Measurements from ENCODE around the gene ARSJ.
"Not testable (repeated sequence)": the region's sequence is repeated elsewhere in the genome, so short reads cannot be mapped to it uniquely, and the experiment has no call there.

Gene ARSJ

DNA sequence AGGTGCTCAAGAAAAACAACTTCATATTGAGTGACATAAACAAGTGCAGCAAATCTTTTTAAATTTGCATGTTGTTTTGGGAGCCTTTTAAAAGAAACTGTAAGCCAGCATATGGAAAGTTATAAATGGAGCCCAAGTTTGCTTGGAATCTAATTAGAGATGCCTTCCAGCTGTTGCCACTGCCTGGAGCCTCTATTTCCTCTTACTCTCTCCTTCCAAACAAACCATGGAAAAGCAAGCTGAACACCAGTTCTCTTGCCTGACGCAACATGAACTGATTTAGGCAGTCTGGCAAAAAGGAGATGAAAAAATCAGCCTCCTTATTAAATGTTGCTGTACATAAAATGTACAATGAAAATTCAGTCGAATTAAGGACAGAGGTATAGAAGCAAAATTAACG lies 21.5 kb downstream of the ARSJ start:
- no peak for DNase-seq (ENCODE audit: low spot score)

DNA sequence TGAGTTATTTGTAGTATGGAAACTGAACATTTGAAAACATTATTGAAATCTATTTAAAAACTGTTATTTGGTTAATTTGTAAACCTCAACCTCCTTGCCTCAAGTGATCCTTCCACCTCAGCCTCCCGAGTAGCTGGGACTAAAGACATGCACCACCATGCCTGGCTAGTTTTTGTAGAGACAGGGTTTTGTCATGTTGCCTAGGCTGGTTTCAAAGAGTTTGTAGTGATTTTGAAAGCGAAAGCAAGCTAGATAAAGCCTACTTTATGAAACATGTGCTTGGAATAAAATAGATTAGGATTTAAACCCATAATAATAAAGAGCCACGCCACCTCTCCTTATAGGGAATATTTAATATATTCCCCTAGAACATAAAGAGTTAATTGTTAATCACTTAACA lies 23.5 kb downstream of the ARSJ start:
- DNase-seq (ENCODE audit: low spot score) = no peak

DNA sequence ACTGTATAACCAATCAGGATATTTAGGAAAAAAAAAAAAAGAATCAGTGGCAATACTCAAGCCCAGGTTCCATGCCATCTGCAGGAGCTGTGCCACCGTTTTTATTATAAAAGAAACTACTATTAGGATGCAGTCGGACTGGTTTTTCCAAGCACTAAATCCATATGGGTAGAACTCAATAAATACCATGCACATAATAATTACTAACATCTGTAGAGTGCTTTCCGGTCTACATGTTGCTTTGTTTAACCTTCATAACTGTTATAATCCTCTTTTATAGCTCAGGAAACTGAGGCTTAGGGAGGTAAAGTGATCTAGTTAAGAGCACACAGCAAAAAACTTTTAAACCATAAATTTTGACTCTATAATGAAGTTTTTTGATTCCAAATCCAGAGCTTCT lies 24.0 kb downstream of the ARSJ start:
- no peak for DNase-seq (ENCODE audit: low spot score)

DNA sequence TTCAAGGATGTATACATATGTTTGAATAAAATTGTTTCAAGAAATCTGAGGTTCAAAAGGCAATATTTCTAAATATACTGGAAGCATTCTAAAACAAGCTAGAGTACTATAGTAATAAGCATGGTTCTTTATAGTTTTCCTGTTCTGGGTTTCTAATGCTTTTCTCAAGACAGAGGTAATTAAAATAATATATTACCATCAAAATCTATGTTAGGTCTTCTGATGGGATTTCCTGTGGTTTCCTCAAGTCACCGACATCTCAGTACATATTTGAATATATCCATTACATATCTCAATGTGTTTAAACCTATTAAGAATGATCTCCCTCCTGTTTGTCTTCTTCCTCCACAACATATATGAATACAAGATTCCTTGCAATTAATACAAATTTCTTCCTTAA lies 25.6 kb downstream of the ARSJ start:
- no peak for DNase-seq (ENCODE audit: low spot score)

DNA sequence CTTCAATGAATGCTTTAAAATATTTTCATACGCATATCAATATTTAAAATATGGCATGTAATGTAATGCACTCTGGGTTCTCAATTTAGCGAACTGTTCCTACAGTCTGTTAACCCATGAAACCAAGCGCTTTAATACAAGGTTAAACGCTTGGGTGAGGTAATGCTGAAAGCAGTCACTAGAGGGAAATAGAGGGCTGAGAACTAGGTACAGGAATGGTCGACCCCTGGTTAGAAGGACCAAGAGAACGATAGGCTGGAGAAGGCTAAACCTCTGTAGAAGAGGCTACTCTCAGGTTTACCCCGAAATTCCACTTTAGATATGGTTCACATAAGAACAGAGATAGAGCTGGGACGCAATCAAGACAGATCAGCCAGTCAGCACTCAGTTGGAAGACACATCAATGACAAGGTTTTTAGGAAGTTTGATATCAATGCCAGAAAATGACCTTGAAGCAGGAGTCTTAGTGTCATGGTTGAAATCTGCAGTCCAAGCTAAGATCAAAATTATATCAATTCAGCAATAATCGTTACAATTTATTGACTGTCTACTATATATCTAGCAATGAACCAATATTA lies 26.9 kb downstream of the ARSJ start:
- DNase-seq (ENCODE audit: low spot score) = peak; percentile 55

DNA sequence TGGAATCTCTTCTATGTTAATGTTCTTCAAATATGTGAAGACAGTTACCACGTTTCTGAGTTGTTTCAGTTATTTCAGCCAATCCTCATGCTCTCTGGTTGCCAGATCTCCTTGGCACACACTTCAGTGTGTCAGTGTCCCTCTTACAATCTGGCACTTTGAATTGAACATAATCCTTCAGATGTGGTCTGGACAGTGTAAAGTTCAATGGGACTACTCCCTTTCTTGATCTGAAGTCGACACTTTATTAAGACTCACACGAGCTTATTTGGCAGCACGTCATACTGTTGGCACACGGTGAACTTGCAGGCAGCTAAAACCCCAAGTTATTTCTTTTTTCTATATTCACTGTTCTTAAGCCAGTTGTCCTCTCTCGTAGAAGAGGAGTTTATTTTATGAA lies 28.2 kb downstream of the ARSJ start:
- no peak for DNase-seq (ENCODE audit: low spot score)

DNA sequence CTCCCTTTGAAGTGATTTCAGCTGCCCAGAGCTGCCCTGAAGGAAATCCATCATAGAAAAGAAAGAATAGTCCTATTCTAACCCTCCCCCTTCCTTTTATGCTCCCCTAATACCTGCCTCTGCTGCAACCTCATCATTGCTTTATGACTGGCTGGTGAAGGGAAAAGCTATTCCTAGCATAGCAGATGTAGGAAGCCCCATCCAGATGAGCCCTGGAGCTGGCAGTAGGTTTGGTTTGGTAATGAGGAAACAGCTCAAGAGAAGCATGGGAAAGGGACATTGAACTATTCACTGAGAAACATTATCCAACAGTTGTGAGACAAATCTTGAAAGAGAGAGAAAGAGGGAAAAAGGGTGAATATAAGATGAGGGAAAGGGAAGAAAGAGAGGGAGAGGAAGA lies 29.2 kb downstream of the ARSJ start:
- DNase-seq (ENCODE audit: low spot score) = no peak

DNA sequence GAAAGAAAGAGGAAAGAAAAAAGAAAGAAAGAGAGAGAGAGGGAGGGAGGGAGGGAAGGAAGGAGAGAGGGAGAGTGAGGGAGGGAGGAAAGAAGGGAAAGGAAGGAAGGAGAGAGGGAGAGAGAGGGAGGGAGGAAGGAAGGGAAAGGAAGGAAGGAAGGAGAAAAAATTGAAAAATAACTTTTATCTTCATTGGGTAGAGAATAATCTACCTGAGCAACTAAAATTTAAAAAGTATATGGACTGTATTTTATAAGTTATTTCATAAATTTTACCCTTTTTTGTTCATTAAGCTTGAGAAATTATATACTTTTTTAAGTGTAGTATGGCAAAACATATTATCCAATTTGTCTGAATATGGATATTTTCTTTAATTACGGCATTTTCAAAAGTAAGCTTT lies 32.0 kb downstream of the ARSJ start:
- no peak for DNase-seq (ENCODE audit: low spot score)

DNA sequence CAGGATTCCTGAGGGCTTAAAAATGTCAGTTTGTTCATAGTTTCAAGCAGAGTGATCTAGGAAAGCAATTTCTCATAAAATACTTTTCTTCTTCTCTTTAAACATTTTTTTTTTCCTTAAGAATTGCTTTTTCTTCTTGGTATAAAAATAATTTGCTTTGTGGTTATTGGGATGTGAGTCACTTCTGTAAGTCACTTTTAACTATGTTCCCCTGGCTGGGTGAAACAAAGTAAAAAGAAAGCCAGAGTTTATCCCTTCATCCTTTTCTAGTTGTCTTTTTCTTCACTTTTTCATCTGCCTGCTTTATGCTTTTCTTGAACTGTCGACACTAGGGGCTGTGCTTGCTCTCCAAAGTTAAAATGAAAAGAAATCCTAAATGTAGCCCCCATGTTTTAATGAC lies 33.5 kb downstream of the ARSJ start:
- DNase-seq (ENCODE audit: low spot score) = no peak

DNA sequence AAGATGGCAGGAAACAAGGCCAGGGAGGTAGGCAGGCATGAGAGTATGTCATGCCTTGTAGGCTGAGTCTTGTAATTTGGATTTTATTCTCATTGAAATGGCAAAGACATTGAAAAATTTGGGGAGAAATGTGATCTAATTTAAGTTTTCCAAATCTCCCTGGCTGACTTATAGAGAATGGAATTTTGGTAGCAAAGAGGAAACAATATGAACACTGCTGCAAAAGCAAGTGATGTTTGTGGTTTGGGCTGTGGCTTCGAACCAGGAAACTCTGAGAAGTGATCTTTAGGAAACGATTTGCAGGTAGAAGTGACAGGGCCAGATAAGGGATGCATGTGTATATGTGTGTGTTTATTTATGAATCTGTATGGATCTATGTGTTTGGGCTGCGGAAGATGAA lies 35.6 kb downstream of the ARSJ start:
- no peak for DNase-seq (ENCODE audit: low spot score)

DNA sequence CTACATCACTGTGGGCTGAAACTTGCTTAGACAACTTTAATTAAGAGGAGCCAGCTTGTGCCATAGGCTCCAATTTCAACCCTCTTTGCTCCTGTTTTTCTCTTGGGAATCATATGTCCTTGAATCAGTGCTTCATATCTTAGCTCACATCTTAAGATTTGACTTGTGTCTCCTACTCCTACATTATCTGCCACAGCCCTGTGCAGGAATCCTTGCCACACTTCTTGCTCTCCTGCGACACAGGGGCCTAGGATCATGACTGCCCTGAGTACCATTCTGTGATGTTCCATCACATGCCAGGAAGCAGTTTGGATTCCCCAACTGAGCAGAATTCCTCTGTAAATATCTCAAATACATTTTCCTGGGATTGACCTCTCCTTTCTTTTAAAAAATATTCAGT lies 36.4 kb downstream of the ARSJ start:
- no peak for DNase-seq (ENCODE audit: low spot score)

DNA sequence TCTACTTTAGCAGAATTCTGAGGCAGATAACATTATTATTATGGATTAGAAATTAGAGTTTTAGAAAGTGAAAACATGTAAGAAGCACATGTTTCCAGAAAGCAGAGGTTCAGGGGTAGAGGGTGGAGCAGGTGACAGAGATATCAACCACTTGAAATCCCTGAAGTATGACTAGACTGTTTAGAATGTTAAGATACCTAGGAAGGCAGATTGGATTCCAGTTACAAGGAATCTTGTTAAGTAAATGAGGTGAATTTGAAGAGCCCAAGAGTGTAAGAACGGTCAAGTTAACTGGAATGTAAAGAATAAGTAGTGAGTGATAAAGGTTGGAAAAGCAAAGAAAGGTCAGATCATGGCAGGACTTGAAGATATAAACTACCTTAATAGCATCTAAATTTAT lies 37.6 kb downstream of the ARSJ start:
- no peak for DNase-seq (ENCODE audit: low spot score)

DNA sequence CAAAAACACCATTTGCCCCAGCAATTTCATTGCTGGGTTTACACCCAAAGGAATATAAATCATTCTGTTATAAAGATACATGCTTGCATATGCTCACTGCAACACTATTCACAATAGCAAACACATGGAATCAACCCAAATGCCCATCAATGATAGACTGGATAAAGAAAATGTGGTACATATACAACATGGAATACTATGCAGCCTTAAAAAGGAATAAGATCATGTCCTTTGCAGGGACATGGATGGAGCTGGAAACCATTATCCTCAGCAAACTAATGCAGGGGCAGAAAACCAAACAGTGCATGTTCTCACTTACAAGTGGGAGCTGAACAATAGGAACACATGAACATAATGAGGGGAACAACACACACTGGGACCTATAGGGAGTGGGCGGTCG lies 39.3 kb downstream of the ARSJ start:
- not testable (repeated sequence) for DNase-seq (ENCODE audit: low spot score)

DNA sequence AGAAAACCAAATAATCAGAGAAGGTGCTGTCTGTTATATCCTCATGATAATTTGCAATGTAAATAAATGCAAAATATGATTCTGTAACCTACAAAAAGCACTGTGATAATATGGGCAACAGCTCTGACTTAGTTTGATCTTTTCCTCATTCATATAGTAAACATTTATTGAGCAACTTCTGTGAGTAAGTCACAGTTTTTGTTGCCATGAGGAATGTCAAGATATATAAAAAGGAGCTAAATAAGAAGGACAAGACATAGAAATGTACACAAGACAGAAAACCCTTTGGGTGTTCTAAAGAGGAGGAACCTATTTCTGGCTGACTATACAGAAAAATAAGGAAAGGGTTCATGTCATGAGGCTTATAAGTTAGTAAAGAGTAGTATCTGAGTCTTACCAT lies 44.3 kb downstream of the ARSJ start:
- DNase-seq (ENCODE audit: low spot score) = no peak

DNA sequence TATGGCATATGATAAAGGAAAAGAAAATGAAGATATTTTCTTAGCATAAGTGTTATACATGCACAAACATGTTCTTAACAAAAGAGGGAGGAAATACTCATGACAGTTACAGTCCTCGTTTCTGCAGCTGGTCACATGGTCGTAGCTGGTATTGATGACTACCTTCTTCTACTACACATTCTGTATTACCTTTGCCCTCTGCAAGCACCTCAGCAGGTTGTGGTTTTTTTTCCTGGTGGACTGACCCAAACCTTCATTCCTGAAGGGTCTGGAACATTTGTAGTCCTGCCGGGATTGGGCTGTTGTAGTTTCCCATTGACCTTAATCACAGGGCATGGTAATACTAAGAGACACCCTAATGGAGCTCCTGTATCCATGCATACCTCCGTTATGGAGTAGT lies 54.7 kb downstream of the ARSJ start:
- DNase-seq (ENCODE audit: low spot score) = not testable (repeated sequence)

DNA sequence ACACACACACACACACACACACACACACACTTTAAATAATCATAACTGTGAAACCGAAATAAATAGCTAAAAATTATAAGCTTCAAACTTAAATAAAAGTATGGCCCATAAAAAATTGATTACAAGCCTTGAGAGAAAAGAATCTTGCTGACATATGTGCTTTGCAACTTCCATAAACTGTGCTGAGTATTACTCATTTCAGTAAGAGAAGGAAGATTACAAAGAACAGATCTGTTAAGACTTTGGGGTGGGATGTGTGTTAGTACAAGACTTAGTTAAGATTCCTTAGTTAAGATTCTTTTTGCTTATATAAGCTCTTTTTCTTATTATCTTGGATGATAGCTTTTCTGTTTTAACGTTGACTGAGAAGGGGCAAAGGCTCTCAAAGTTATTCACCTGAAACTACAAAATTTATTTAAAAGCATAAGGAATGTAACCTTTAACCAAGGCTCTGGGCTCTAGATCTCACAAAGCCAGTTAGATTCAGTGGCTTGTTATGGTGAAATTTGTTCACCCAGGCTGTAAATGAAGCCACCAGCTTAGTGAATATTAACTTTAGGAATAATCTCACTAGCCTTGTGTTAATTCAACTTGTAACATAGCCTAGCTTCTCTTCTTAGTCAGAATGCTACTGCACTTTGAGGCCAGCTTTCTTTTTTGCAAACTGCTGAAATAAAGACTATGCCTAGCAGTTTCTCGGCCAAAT lies 58.2 kb downstream of the ARSJ start:
- no peak for DNase-seq (ENCODE audit: low spot score)

DNA sequence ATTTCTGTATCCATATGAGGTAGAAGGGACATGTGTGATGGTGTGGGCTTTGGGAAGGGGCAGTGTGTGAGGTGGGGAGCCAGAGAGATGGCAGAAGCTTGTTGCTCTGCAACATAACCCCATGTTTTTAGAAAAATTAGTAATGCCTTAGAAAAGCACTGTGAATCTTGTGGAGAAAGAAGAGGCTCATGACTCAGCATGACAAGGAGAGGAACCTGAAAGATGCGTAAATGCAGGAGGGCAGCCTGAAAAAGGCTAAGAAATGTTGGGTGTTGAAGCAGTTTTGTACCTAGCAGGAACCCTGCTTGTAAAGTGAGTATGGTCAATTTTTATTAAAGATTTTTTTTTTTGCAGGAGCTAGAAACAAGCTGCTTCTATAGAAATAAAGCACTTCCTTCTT lies 59.8 kb downstream of the ARSJ start:
- DNase-seq (ENCODE audit: low spot score) = no peak

DNA sequence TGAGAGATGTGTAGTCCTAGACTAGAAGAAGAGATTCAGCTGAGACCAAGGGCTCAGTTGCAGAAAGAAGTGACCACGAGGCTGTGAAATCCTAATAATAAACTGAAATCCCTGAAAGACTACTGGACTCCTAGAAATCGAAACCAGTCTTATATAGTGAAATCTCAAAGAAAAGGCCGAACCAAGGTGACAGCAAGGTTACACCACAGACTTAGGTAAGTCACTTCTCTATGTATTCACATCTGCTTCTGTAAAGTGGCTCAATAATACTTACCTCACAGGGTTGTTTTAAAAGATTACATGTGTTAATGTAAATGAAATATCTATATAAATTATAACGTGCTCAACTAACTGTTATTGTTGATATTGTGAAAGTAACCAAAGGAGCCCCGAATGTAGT lies 60.3 kb downstream of the ARSJ start:
- no peak for DNase-seq (ENCODE audit: low spot score)

DNA sequence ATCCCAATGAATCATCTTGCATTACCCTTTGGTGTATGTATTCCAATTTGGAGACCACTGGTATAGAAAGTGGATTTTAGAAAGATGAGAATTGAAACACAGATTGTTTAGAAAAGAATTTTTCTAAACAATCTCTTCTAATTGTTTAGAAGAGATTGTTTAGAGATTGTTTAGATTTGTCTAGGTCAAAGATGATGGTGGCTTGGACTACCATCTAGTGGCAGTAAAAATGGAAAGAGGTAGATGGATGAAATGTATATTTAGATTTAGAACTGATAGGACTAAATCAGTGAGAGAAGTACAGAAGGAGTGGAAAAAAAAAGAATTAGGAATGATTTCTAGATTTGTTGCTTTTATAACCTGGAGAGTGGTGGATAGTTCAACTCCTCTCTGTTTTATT lies 70.6 kb downstream of the ARSJ start:
- DNase-seq (ENCODE audit: low spot score) = no peak

DNA sequence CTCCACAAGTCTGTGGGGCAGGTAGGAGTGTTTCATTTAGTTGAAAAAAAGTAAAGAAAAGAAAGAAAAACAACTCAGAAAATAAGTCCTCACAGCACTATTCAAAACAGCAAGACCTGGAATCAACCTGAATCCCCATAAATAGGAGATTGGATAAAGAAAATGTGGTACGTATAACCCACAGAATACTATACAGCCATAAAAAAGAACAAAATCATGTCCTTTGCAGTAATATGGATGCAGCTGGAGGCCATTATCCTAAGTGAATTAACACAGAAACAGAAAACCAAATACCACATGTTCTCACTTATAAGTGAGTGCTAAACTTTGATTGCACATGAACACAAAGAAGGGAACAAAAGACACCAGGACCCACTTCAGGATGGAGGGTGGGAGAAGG lies 71.9 kb downstream of the ARSJ start:
- no peak for DNase-seq (ENCODE audit: low spot score)

DNA sequence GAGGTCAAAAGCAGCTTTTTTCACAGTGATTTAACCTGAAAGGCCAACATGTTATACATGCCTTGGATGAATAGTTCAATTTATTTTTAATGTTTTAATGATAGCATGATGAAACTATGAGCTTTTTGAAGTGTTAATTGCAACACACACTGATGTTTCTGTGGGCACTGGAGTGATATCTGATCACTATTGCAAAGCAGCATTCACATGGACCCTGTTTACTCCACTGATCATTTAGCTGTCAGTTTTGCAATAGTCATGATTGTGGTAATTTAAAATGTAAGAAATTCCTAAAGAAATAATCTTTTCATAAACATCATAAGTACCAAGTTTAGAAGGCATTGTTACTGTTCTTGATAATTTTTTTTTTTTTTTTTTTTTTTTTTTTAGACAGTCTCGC lies 74.1 kb downstream of the ARSJ start:
- no peak for DNase-seq (ENCODE audit: low spot score)

DNA sequence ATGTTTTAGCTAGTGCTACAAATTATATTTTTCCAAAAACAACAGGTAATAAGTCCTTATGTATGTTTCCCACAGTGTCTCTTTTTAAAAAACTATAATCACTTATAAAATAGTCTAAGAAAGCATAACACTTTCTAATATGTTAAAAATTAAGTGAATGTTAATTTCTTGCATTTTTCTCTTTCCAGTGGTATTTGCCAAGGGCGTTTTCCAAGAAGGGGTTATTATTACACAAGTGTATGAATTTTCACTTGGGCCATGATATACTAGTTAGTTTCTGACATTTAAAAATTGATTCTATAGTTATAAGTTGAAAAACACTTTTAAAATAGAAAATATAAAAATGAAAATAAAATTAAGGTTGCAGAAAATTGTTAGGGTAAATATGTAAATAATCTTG lies 74.6 kb downstream of the ARSJ start:
- no peak for DNase-seq (ENCODE audit: low spot score)

DNA sequence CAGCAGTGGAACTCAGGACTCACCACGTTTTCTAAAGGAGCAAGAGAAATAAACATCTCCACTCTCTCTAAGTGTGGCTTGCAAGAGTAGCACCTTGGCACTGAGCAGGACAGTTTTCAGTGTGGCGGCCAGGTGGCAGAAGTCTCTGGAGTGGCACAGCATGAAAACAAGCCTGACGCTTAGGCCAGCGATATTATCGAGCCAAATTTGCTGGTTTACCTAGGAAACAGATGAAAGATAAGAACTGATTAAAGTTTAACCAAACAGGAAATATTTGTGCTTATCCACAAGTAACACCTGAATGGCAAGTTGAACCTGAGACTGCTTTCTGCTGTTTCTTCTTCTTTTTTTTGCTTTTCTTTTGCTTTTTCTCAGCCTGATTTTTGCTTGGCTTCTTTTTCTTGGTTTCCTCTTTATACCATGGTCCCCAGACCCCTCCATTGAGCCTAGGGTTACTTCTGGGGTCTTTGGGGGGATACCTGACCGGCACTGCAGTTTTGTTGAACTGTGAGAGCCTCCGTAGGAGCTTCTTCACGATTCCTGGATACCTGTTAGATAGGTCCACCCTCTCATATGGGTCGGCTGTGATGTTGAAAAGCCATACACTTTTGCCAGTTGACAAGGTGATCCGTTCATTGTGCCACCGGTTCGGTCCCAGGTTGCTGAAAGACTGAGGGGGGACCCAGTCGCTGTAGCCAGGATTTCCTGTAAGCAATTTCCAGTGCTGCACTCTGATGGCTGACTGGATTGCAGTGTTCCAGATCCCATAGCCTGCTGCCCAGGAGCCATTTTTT lies 77.3 kb downstream of the ARSJ start:
- DNase-seq (ENCODE audit: low spot score) = peak; percentile 12
